Endothelial cell of umbilical vein (primary cell): Measurements from ENCODE around the gene DNAJC8. TPM values are rescaled to one million over a fixed set of nuclear protein-coding genes. Genes with fewer than 3 reads are reported as not detected.

Experiments
- BruUV-seq: library from RNA; stranded (reverse); fragments of 400-500 nt; replicated peaks from 2 replicates; lab custom pipeline; 2021; lab: Mats Ljungman, UMichigan
- CTCF ChIA-PET: fragments of 300-600, 350-600 bp; sonication (Branson Sonifier 250); formaldehyde crosslinking; loops from one replicate; lab custom pipeline; 2021; ENCODE audit warnings: antibody characterized with exemption, inconsistent platforms; lab: Charles Lee
- POLR2A ChIA-PET: fragments of 300-600, 350-600 bp; sonication (Branson Sonifier 250); formaldehyde crosslinking; loops from one replicate; lab custom pipeline; 2021; ENCODE audit warnings: antibody characterized with exemption, inconsistent platforms; lab: Charles Lee
- DNase-seq: peaks from one replicate; pipeline ENCODE4 v3.0.0-alpha.2; 2011; ENCODE audit warnings: low read depth, low spot score
- FAIRE-seq: peaks from 2 replicates; lab custom pipeline; 2011; peaks lifted over from hg19 to GRCh38; lab: Jason Lieb, UNC
- H2AFZ ChIP-seq: 2 replicates; pipeline ENCODE4 v1.6.0; 2012; ENCODE audit warnings: low read depth, low read length, control low read depth, inconsistent platforms
- H3K27ac ChIP-seq: 2 replicates; pipeline ENCODE4 v1.5.1; 2011; ENCODE audit warnings: low read depth, mild to moderate bottlenecking, control low read depth, low read length, moderate library complexity; ENCODE audit not compliant: insufficient read depth
- H3K27me3 ChIP-seq, 2 experiments: 2 replicates each; pipeline versions ENCODE4 v1.6.0 to v1.6.1; 2011; ENCODE audit warnings: low read length in 2 of 2, mixed read lengths in 1 of 2; ENCODE audit not compliant: control insufficient read depth in 2 of 2, insufficient read depth in 2 of 2
- H3K36me3 ChIP-seq, 2 experiments: 2 replicates in 1 of 2; 3 replicates in 1 of 2; pipeline ENCODE4 v1.5.1; 2011; ENCODE audit warnings: low read length in 2 of 2, mild to moderate bottlenecking in 1 of 2, moderate library complexity in 1 of 2; ENCODE audit not compliant: control insufficient read depth in 2 of 2, insufficient read depth in 2 of 2; ENCODE audit errors: extremely low read depth in 1 of 2
- H3K4me1 ChIP-seq: 3 replicates; pipeline ENCODE4 v1.5.1; 2011; ENCODE audit warnings: mild to moderate bottlenecking, low read length; ENCODE audit not compliant: control insufficient read depth, insufficient read depth; ENCODE audit errors: extremely low read depth
- H3K4me2 ChIP-seq: 2 replicates; pipeline ENCODE4 v1.6.1; 2011; ENCODE audit warnings: low read length, control low read depth, mixed read lengths; ENCODE audit not compliant: insufficient read depth
- H3K4me3 ChIP-seq, 3 experiments: fragments of 200-600 bp in 1 of 3; sonication (generic), shearing (Covaris generic) in 1 of 3; replicated peaks in 1 of 3; 2 replicates each; pipeline ENCODE4 v1.5.1; 2011 to 2016; ENCODE audit warnings: control low read depth in 3 of 3, low read length in 3 of 3, mild to moderate bottlenecking in 2 of 3, inconsistent platforms in 1 of 3, low read depth in 1 of 3, moderate library complexity in 1 of 3; ENCODE audit not compliant: insufficient read depth in 1 of 3
- H3K79me2 ChIP-seq: 2 replicates; pipeline ENCODE4 v1.6.0; 2012; ENCODE audit warnings: low read length, inconsistent platforms; ENCODE audit not compliant: control insufficient read depth, insufficient read depth
- H3K9ac ChIP-seq: replicated peaks from 2 replicates; pipeline ENCODE3; 2011; ENCODE audit warnings: low read length, control low read depth; ENCODE audit not compliant: insufficient read depth; ENCODE audit errors: extremely low read depth
- H3K9me1 ChIP-seq: replicated peaks from 3 replicates; pipeline ENCODE4 v1.6.0; 2011; ENCODE audit warnings: mild to moderate bottlenecking, low read length; ENCODE audit not compliant: control insufficient read depth, insufficient read depth; ENCODE audit errors: extremely low read depth
- H3K9me3 ChIP-seq: replicated peaks from 2 replicates; pipeline ENCODE4 v1.5.1; 2012; ENCODE audit warnings: low read length, inconsistent platforms; ENCODE audit not compliant: control insufficient read depth, insufficient read depth
- H4K20me1 ChIP-seq: replicated peaks from 2 replicates; pipeline ENCODE3; 2011; ENCODE audit warnings: mild to moderate bottlenecking, low read length; ENCODE audit not compliant: control insufficient read depth, insufficient read depth; ENCODE audit errors: extremely low read depth
- EZH2 ChIP-seq: IDR thresholded peaks from 2 replicates; pipeline ENCODE4 v1.6.1; 2012; ENCODE audit warnings: borderline replicate concordance, low read depth, mild to moderate bottlenecking, moderate library complexity, low read length, inconsistent platforms; ENCODE audit not compliant: severe bottlenecking
- FOS ChIP-seq: IDR thresholded peaks from 2 replicates; pipeline ENCODE4 v1.6.1; 2011; ENCODE audit warnings: mild to moderate bottlenecking, low read length, moderate library complexity, borderline replicate concordance; ENCODE audit not compliant: insufficient read depth
- GATA2 ChIP-seq: IDR thresholded peaks from 2 replicates; pipeline ENCODE4 v1.7.0; 2011; ENCODE audit warnings: low read depth, mild to moderate bottlenecking, moderate library complexity, mixed read lengths, low read length; ENCODE audit not compliant: insufficient read length, insufficient read depth
- JUN ChIP-seq: IDR thresholded peaks from 2 replicates; pipeline ENCODE4 v1.6.1; 2011; ENCODE audit warnings: borderline replicate concordance, low read depth; ENCODE audit not compliant: insufficient read length, insufficient read depth
- MYC ChIP-seq: IDR thresholded peaks from one replicate; pipeline ENCODE4 v1.6.1; 2011; ENCODE audit warnings: mild to moderate bottlenecking, low read depth, low read length
- POLR2A ChIP-seq: IDR thresholded peaks from 2 replicates; pipeline ENCODE4 v1.6.1; 2012; ENCODE audit warnings: low read depth, mild to moderate bottlenecking, control low read depth, low read length
- POLR2AphosphoS5 ChIP-seq: IDR thresholded peaks from 2 replicates; pipeline ENCODE4 v1.6.1; 2012; ENCODE audit warnings: low read depth, mild to moderate bottlenecking, control low read depth, low read length, moderate library complexity; ENCODE audit not compliant: insufficient read depth
- dilution Hi-C: fragments of 300-500 bp; cut with MboI; formaldehyde crosslinking; loops from one replicate; pipeline ENCODE4 v1.15.0; 2019; ENCODE audit warnings: low sequenced_read_pairs; ENCODE audit not compliant: extremely low pct_ligation_motif_present
- intact Hi-C: fragments of 100-400 bp; cut with micrococcal nuclease; formaldehyde crosslinking; loops from one replicate; pipeline ENCODE4 v1.10.0; 2022
- polyA plus RNA-seq, 4 experiments: library from polyadenylated mRNA; depleted of rRNA in 3 of 4; stranded (reverse) in 3 of 4; unstranded in 1 of 4; fragments of >200 nt; gene quantifications; 2 replicates each; pipeline versions ENCODE4 v1.2.1 to v1.2.3, GENCODE V29; 2011 to 2012; ENCODE audit warnings: missing spikeins in 1 of 4
- total RNA-seq: library from RNA; stranded (reverse); gene quantifications from 2 replicates; pipeline ENCODE4 v1.2.3, GENCODE V29; 2021
- TF ChIP-seq, protein P1 (sequence below), 2 donors: IDR thresholded peaks; 1 replicate in 1 of 2; 2 replicates in 1 of 2; pipeline ENCODE4 v1.5.1; 2011; ENCODE audit warnings: low read length in 2 of 2, mild to moderate bottlenecking in 2 of 2, moderate library complexity in 2 of 2, control low read depth in 1 of 2, inconsistent platforms in 1 of 2, low read depth in 1 of 2; ENCODE audit not compliant: insufficient read depth in 1 of 2; ENCODE audit errors: extremely low read depth in 1 of 2
- TF ChIP-seq, protein P2 (sequence below): IDR thresholded peaks from 2 replicates; pipeline ENCODE4 v1.6.1; 2011; ENCODE audit not compliant: insufficient read depth, insufficient read length

The DNAJC8 gene
- total and polyA plus RNA-seq, 2 donors (not counting 3 experiments of a cell fraction or from before 2014, with no cell fraction given) = 71.0 to 106 TPM

GRCh38 chr1:28258628-28259251 lies 25.9 kb upstream of the DNAJC8 start:
- POLR2A ChIA-PET = interaction anchor here (0.8 to 1.5 kb wide), 3 partner anchors 10 to 323 kb away, joined by 3 to 7 read pairs (median 4); no protein-coding TSS in a partner anchor
- TF ChIP-seq EZH2 = no peak
- TF ChIP-seq, protein P1, sequence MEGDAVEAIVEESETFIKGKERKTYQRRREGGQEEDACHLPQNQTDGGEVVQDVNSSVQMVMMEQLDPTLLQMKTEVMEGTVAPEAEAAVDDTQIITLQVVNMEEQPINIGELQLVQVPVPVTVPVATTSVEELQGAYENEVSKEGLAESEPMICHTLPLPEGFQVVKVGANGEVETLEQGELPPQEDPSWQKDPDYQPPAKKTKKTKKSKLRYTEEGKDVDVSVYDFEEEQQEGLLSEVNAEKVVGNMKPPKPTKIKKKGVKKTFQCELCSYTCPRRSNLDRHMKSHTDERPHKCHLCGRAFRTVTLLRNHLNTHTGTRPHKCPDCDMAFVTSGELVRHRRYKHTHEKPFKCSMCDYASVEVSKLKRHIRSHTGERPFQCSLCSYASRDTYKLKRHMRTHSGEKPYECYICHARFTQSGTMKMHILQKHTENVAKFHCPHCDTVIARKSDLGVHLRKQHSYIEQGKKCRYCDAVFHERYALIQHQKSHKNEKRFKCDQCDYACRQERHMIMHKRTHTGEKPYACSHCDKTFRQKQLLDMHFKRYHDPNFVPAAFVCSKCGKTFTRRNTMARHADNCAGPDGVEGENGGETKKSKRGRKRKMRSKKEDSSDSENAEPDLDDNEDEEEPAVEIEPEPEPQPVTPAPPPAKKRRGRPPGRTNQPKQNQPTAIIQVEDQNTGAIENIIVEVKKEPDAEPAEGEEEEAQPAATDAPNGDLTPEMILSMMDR (IDR thresholded peaks at IDR 0.05; ENCODE audit: extremely low read depth in 1 of 2, insufficient read depth in 1 of 2, low read depth in 1 of 2, low read length in 2 of 2) = no peak
- no peak for TF ChIP-seq POLR2A
- TF ChIP-seq, protein P2, sequence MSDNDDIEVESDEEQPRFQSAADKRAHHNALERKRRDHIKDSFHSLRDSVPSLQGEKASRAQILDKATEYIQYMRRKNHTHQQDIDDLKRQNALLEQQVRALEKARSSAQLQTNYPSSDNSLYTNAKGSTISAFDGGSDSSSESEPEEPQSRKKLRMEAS = no peak
- TF ChIP-seq JUN = no peak
- no peak for TF ChIP-seq GATA2
- no peak for TF ChIP-seq FOS
- no peak for TF ChIP-seq POLR2AphosphoS5
- no peak for TF ChIP-seq MYC
- no peak overlapping the region for H3K4me3 ChIP-seq
- FAIRE-seq = no peak
- H3K79me2 ChIP-seq = peaks cover 37% of the 10 kb centered on the region
- no peaks in the 10 kb centered on the region for H3K9me1 ChIP-seq
- H4K20me1 ChIP-seq = peaks cover 7% of the 10 kb centered on the region
- intact Hi-C loops = loop anchor here (1.0 to 2.0 kb wide), 3 partner anchors 10 to 70 kb away; partner anchors contain the start of genes DNAJC8 and MED18
- peak overlapping the region; percentile 77 for H3K4me2 ChIP-seq
- H2AFZ ChIP-seq = peak overlapping the region; percentile 84
- H3K36me3 ChIP-seq = no peaks in the 10 kb centered on the region
- BruUV-seq = no TSS peak
- H3K4me1 ChIP-seq = peaks cover 12% of the 10 kb centered on the region
- no peak overlapping the region for H3K9ac ChIP-seq
- no peaks in the 10 kb centered on the region for H3K9me3 ChIP-seq
- H3K27me3 ChIP-seq = peaks cover 0 to 3% of the 10 kb centered on the region in 2 experiments
- dilution Hi-C loops = loop anchor here (25.0 kb wide), 1 partner anchor 354 kb away; no protein-coding TSS in a partner anchor
- no peak for DNase-seq
- peak overlapping the region; percentile 6 for H3K27ac ChIP-seq
- CTCF ChIA-PET = interaction anchor here (1.0 to 6.1 kb wide), 4 partner anchors 10 to 101 kb away, joined by 3 to 73 read pairs (median 4); partner anchors contain the start of gene MED18
